ENCODE data around the gene PPP6R3.

PPP6R3 gene

GRCh38 chr11:68528630-68529029, 68.1 kb downstream of the PPP6R3 start:
- H3K36me3 ChIP-seq: peaks cover 71% of the 10 kb centered on the region
- no peaks in the 10 kb centered on the region for H3K27me3 ChIP-seq (ENCODE audit: insufficient read depth, low read depth, severe bottlenecking)
- no peak for DNase-seq
- no peak overlapping the region for H3K27ac ChIP-seq
- H3K4me3 ChIP-seq (ENCODE audit: low read depth, low read length): no peak overlapping the region
- TF ChIP-seq CTCF (IDR thresholded peaks at IDR 0.05; ENCODE audit: low read depth, low read length): no peak
- no peaks in the 10 kb centered on the region for H3K9me3 ChIP-seq (ENCODE audit: severe bottlenecking)

- Histone ChIP-seq H3K27ac (no peak overlapping the region), H3K27me3 (ENCODE audit: insufficient read depth, low read depth, severe bottlenecking) (no peaks in the 10 kb centered on the region), H3K36me3 (peaks cover 49% of the 10 kb centered on the region), H3K4me3 (ENCODE audit: low read depth, low read length) (no peak overlapping the region), H3K9me3 (ENCODE audit: severe bottlenecking) (no peaks in the 10 kb centered on the region)
- no peak for TF ChIP-seq CTCF (IDR thresholded peaks at IDR 0.05; ENCODE audit: low read depth, low read length)
- no peak for DNase-seq
These were observed 70.7 kb downstream of the PPP6R3 start for GRCh38 chr11:68531129-68531693.

GRCh38 chr11:68532727-68533369, 72.3 kb downstream of the PPP6R3 start:
- Histone ChIP-seq H3K9me3 (ENCODE audit: severe bottlenecking) (no peaks in the 10 kb centered on the region), H3K36me3 (peaks cover 45% of the 10 kb centered on the region), H3K27me3 (ENCODE audit: insufficient read depth, low read depth, severe bottlenecking) (no peaks in the 10 kb centered on the region), H3K27ac (no peak overlapping the region), H3K4me3 (ENCODE audit: low read depth, low read length) (no peak overlapping the region)
- no peak for TF ChIP-seq CTCF (IDR thresholded peaks at IDR 0.05; ENCODE audit: low read depth, low read length)
- DNase-seq: no peak

GRCh38 chr11:68533945-68534344, 73.4 kb downstream of the PPP6R3 start:
- Histone ChIP-seq H3K27me3 (ENCODE audit: insufficient read depth, low read depth, severe bottlenecking) (no peaks in the 10 kb centered on the region), H3K27ac (no peak overlapping the region), H3K4me3 (ENCODE audit: low read depth, low read length) (no peak overlapping the region), H3K36me3 (peaks cover 47% of the 10 kb centered on the region), H3K9me3 (ENCODE audit: severe bottlenecking) (no peaks in the 10 kb centered on the region)
- no peak for TF ChIP-seq CTCF (IDR thresholded peaks at IDR 0.05; ENCODE audit: low read depth, low read length)
- DNase-seq: no peak

GRCh38 chr11:68535098-68535497, 74.5 kb downstream of the PPP6R3 start:
- no peak overlapping the region for H3K4me3 ChIP-seq (ENCODE audit: low read depth, low read length)
- no peak overlapping the region for H3K27ac ChIP-seq
- no peaks in the 10 kb centered on the region for H3K9me3 ChIP-seq (ENCODE audit: severe bottlenecking)
- no peak for DNase-seq
- no peak for TF ChIP-seq CTCF (IDR thresholded peaks at IDR 0.05; ENCODE audit: low read depth, low read length)
- peaks cover 48% of the 10 kb centered on the region for H3K36me3 ChIP-seq
- no peaks in the 10 kb centered on the region for H3K27me3 ChIP-seq (ENCODE audit: insufficient read depth, low read depth, severe bottlenecking)

GRCh38 chr11:68536706-68537105, 76.2 kb downstream of the PPP6R3 start:
- Histone ChIP-seq H3K27ac (no peak overlapping the region), H3K36me3 (peaks cover 47% of the 10 kb centered on the region), H3K4me3 (ENCODE audit: low read depth, low read length) (no peak overlapping the region), H3K9me3 (ENCODE audit: severe bottlenecking) (no peaks in the 10 kb centered on the region), H3K27me3 (ENCODE audit: insufficient read depth, low read depth, severe bottlenecking) (no peaks in the 10 kb centered on the region)
- no peak for TF ChIP-seq CTCF (IDR thresholded peaks at IDR 0.05; ENCODE audit: low read depth, low read length)
- DNase-seq: no peak

All from WERI-Rb-1 (cell line).